Measurements from ENCODE around the gene KCND2.
"Not testable (repeated sequence)": the region's sequence is repeated elsewhere in the genome, so short reads cannot be mapped to it uniquely, and the experiment has no call there.

The KCND2 gene

GRCh38 chr7:120554960-120555571 is 282.1 kb downstream of the KCND2 start:
- Histone ChIP-seq H3K4me3 (no peak overlapping the region), H3K27me3 (no peaks in the 10 kb centered on the region), H3K36me3 (no peaks in the 10 kb centered on the region), H3K4me1 (peaks cover 11% of the 10 kb centered on the region), H3K9me3 (no peaks in the 10 kb centered on the region), H4K20me1 (no peaks in the 10 kb centered on the region), H3K9ac (no peak overlapping the region), H3K27ac (no peak overlapping the region), H3K4me2 (no peak overlapping the region)
- no peak for TF ChIP-seq Cebpa-rat (IDR thresholded peaks at IDR 0.05)

GRCh38 chr7:120564145-120564544 is 291.2 kb downstream of the KCND2 start:
- H3K27me3 ChIP-seq, result no peaks in the 10 kb centered on the region
- H3K9ac ChIP-seq, result no peak overlapping the region
- H4K20me1 ChIP-seq, result no peaks in the 10 kb centered on the region
- no peak overlapping the region for H3K4me2 ChIP-seq
- H3K9me3 ChIP-seq, result no peaks in the 10 kb centered on the region
- H3K4me3 ChIP-seq, result no peak overlapping the region
- no peak overlapping the region for H3K27ac ChIP-seq
- TF ChIP-seq Cebpa-rat (IDR thresholded peaks at IDR 0.05), result no peak
- no peaks in the 10 kb centered on the region for H3K36me3 ChIP-seq
- no peaks in the 10 kb centered on the region for H3K4me1 ChIP-seq

GRCh38 chr7:120567204-120567603 is 294.2 kb downstream of the KCND2 start:
- Histone ChIP-seq H3K27me3 (no peaks in the 10 kb centered on the region), H4K20me1 (no peaks in the 10 kb centered on the region), H3K4me3 (no peak overlapping the region), H3K27ac (no peak overlapping the region), H3K4me2 (no peak overlapping the region), H3K9ac (no peak overlapping the region), H3K36me3 (no peaks in the 10 kb centered on the region), H3K4me1 (no peaks in the 10 kb centered on the region), H3K9me3 (no peaks in the 10 kb centered on the region)
- TF ChIP-seq Cebpa-rat (IDR thresholded peaks at IDR 0.05), result no peak

GRCh38 chr7:120578657-120579056 is 305.7 kb downstream of the KCND2 start:
- not testable (repeated sequence) for H3K27me3 ChIP-seq, H3K9me3 ChIP-seq, H3K36me3 ChIP-seq, H3K4me2 ChIP-seq, H4K20me1 ChIP-seq, H3K27ac ChIP-seq, H3K4me1 ChIP-seq, H3K4me3 ChIP-seq, H3K9ac ChIP-seq

- H3K9me3 ChIP-seq, result no peaks in the 10 kb centered on the region
- no peak overlapping the region for H3K4me2 ChIP-seq
- no peaks in the 10 kb centered on the region for H3K27me3 ChIP-seq
- no peak overlapping the region for H3K4me3 ChIP-seq
- no peak overlapping the region for H3K27ac ChIP-seq
- no peaks in the 10 kb centered on the region for H3K36me3 ChIP-seq
- no peak overlapping the region for H3K9ac ChIP-seq
- no peak for TF ChIP-seq Cebpa-rat (IDR thresholded peaks at IDR 0.05)
- no peaks in the 10 kb centered on the region for H4K20me1 ChIP-seq
- no peaks in the 10 kb centered on the region for H3K4me1 ChIP-seq
Observed at GRCh38 chr7:120582916-120583315, 309.9 kb downstream of the KCND2 start.

- no peaks in the 10 kb centered on the region for H3K9me3 ChIP-seq
- H3K27ac ChIP-seq, result no peak overlapping the region
- no peaks in the 10 kb centered on the region for H3K36me3 ChIP-seq
- no peak overlapping the region for H3K9ac ChIP-seq
- no peaks in the 10 kb centered on the region for H3K4me1 ChIP-seq
- H4K20me1 ChIP-seq, result no peaks in the 10 kb centered on the region
- no peak for TF ChIP-seq Cebpa-rat (IDR thresholded peaks at IDR 0.05)
- no peaks in the 10 kb centered on the region for H3K27me3 ChIP-seq
- no peak overlapping the region for H3K4me2 ChIP-seq
- no peak overlapping the region for H3K4me3 ChIP-seq
Observed at GRCh38 chr7:120583899-120584586, 311.1 kb downstream of the KCND2 start.

- TF ChIP-seq Cebpa-rat (IDR thresholded peaks at IDR 0.05), result no peak
- Histone ChIP-seq H3K27ac (no peak overlapping the region), H3K4me1 (no peaks in the 10 kb centered on the region), H3K9me3 (no peaks in the 10 kb centered on the region), H4K20me1 (no peaks in the 10 kb centered on the region), H3K27me3 (no peaks in the 10 kb centered on the region), H3K36me3 (no peaks in the 10 kb centered on the region), H3K4me2 (no peak overlapping the region), H3K9ac (no peak overlapping the region), H3K4me3 (no peak overlapping the region)
Observed at GRCh38 chr7:120586571-120586970, 313.6 kb downstream of the KCND2 start.

- TF ChIP-seq Cebpa-rat (IDR thresholded peaks at IDR 0.05), result no peak
- H3K36me3 ChIP-seq, result no peaks in the 10 kb centered on the region
- no peaks in the 10 kb centered on the region for H3K27me3 ChIP-seq
- no peak overlapping the region for H3K4me2 ChIP-seq
- H3K4me1 ChIP-seq, result no peaks in the 10 kb centered on the region
- H3K4me3 ChIP-seq, result no peak overlapping the region
- no peaks in the 10 kb centered on the region for H3K9me3 ChIP-seq
- no peaks in the 10 kb centered on the region for H4K20me1 ChIP-seq
- no peak overlapping the region for H3K27ac ChIP-seq
- no peak overlapping the region for H3K9ac ChIP-seq
Observed at GRCh38 chr7:120587243-120587642, 314.3 kb downstream of the KCND2 start.

GRCh38 chr7:120588416-120588815 is 315.4 kb downstream of the KCND2 start:
- Histone ChIP-seq H3K9me3 (no peaks in the 10 kb centered on the region), H3K27ac (no peak overlapping the region), H3K4me3 (no peak overlapping the region), H3K36me3 (no peaks in the 10 kb centered on the region), H3K4me1 (no peaks in the 10 kb centered on the region), H3K4me2 (no peak overlapping the region), H3K9ac (no peak overlapping the region), H3K27me3 (no peaks in the 10 kb centered on the region), H4K20me1 (no peaks in the 10 kb centered on the region)
- no peak for TF ChIP-seq Cebpa-rat (IDR thresholded peaks at IDR 0.05)

- no peaks in the 10 kb centered on the region for H3K36me3 ChIP-seq
- H3K4me1 ChIP-seq, result no peaks in the 10 kb centered on the region
- H3K4me3 ChIP-seq, result no peak overlapping the region
- no peaks in the 10 kb centered on the region for H3K9me3 ChIP-seq
- no peak overlapping the region for H3K9ac ChIP-seq
- H4K20me1 ChIP-seq, result no peaks in the 10 kb centered on the region
- H3K4me2 ChIP-seq, result no peak overlapping the region
- H3K27me3 ChIP-seq, result no peaks in the 10 kb centered on the region
- no peak for TF ChIP-seq Cebpa-rat (IDR thresholded peaks at IDR 0.05)
- no peak overlapping the region for H3K27ac ChIP-seq
Observed at GRCh38 chr7:120588862-120589261, 315.9 kb downstream of the KCND2 start.
